ENCODE results near the gene CTNS. TPM values are rescaled to one million over a fixed set of nuclear protein-coding genes. Genes with fewer than 3 reads are reported as not detected.

CTNS gene
- total RNA-seq, 2 experiments from 2014 or later: 3.3 to 4.9 TPM

DNA sequence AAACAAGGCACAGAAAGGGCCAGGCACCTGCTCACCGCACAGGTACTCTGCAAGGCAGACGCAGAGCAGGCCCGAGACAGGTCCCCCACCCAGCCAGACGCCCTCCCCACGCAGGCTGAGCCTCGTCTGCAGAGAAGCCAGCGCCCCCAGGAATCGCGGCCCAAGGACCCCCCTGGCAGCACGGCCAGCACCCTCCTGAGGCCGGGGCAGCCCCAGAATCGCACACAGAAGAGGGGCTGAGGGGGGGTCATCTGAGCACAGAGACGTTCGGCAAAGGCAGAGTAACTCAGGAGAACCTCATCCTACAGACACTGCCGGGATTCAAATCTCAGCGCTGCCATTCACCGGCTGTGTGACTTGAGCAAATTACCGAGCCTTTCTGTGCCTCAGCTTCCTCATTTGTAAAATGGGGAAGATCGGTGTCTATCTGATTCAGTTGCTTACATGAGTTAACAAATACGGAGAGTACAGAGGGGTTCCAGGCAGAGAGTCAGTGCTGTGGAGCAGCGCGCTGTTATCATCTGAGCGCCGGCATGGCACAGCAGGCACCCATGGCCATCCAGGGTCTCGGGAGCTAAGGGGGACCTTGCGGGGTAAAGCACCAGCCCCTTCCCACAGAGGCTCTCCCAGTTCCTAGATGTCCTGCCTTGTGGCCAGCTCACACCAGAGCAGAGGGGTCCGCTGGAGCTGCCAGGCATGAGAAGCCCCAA lies 42.4 kb downstream of the CTNS start:
- POLR2A ChIA-PET: interaction anchor here (0.6 kb wide), 1 partner anchor 255 kb away, joined by 3 read pairs; no protein-coding TSS in a partner anchor
- Mint-ChIP-seq H3K36me3 (ENCODE audit: low read depth) (peaks cover 14% of the 10 kb centered on the region), H3K27me3 (no peaks in the 10 kb centered on the region), H3K4me1 (ENCODE audit: low read depth) (peaks cover 7% of the 10 kb centered on the region), H3K27ac (no peak overlapping the region), H3K4me3 (no peak overlapping the region), H3K9me3 (no peaks in the 10 kb centered on the region)
- Histone ChIP-seq H3K27ac (ENCODE audit: low read depth in 1 of 2, low read length in 2 of 2) (no peak overlapping the region), H3K9me3 (ENCODE audit: control insufficient read depth in 1 of 2, insufficient read depth in 1 of 2, low read length in 2 of 2) (no peaks in the 10 kb centered on the region), H3K36me3 (ENCODE audit: insufficient read depth, low read length) (peaks cover 18% of the 10 kb centered on the region), H3K4me3 (ENCODE audit: low read length) (no peak overlapping the region), H3K4me1 (ENCODE audit: insufficient read depth, low read length) (peaks cover 16% of the 10 kb centered on the region), H3K27me3 (ENCODE audit: control insufficient read depth in 1 of 2, insufficient read depth in 2 of 2, low read length in 2 of 2) (no peaks in the 10 kb centered on the region)
- DNase-seq (peak in 1 of 14 experiments; percentile 17), ATAC-seq (ENCODE audit: poor library complexity) (no peak)
- CTCF ChIA-PET: no interaction called here
- intact Hi-C loops (cut with DNase I, micrococcal nuclease): no loop called here
- TF ChIP-seq, protein P1, sequence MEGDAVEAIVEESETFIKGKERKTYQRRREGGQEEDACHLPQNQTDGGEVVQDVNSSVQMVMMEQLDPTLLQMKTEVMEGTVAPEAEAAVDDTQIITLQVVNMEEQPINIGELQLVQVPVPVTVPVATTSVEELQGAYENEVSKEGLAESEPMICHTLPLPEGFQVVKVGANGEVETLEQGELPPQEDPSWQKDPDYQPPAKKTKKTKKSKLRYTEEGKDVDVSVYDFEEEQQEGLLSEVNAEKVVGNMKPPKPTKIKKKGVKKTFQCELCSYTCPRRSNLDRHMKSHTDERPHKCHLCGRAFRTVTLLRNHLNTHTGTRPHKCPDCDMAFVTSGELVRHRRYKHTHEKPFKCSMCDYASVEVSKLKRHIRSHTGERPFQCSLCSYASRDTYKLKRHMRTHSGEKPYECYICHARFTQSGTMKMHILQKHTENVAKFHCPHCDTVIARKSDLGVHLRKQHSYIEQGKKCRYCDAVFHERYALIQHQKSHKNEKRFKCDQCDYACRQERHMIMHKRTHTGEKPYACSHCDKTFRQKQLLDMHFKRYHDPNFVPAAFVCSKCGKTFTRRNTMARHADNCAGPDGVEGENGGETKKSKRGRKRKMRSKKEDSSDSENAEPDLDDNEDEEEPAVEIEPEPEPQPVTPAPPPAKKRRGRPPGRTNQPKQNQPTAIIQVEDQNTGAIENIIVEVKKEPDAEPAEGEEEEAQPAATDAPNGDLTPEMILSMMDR (IDR thresholded peaks at IDR 0.05): no peak

DNA sequence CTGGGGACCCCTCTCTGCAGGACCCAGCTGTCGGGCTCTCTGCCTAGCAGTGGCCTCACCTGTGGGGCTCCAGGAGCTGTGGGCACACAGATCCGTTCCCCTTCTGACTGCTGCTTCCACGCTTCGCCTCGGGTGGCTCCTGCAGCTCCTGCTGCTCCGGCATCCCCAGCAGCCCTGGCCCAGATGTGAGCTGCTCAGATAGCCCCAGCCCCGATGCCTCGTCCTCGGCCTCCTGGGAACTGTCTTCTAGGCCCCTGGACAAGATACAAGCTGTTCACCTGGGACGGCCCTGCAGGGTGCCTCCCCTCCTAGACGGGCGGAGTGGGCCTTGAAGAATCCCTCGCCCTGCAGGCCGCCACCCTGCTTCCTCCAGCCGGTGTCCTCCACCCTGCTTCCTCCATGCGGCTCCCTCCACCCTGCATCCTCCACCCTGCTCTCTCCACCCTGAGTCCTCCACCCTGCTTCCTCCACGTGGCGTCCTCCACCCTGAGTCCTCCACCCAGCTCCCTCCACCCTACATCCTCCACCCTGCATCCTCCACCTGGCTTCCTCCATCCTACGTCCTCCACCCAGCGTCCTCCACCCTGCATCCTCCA lies 43.1 kb downstream of the CTNS start:
- no peak for ATAC-seq (ENCODE audit: poor library complexity)
- Histone ChIP-seq H3K4me1 (ENCODE audit: insufficient read depth, low read length) (peaks cover 16% of the 10 kb centered on the region), H3K27me3 (ENCODE audit: control insufficient read depth in 1 of 2, insufficient read depth in 2 of 2, low read length in 2 of 2) (no peaks in the 10 kb centered on the region), H3K4me3 (ENCODE audit: low read length) (no peak overlapping the region), H3K9me3 (ENCODE audit: control insufficient read depth in 1 of 2, insufficient read depth in 1 of 2, low read length in 2 of 2) (no peaks in the 10 kb centered on the region), H3K36me3 (ENCODE audit: insufficient read depth, low read length) (peaks cover 18% of the 10 kb centered on the region), H3K27ac (ENCODE audit: low read depth in 1 of 2, low read length in 2 of 2) (no peak overlapping the region)
- peak in 1 of 14 experiments; percentile 17 for DNase-seq
- ChIA-PET CTCF (no interaction called here), POLR2A (interaction anchor here (0.6 kb wide), 1 partner anchor 254 kb away, joined by 3 read pairs; no protein-coding TSS in a partner anchor)
- intact Hi-C loops (cut with DNase I, micrococcal nuclease): loop anchor here in 1 of 2 experiments (5.0 kb wide), 1 partner anchor 43 kb away; the partner anchor contains the start of gene HASPIN
- H3K4me3 Mint-ChIP-seq: no peak overlapping the region
- H3K27ac Mint-ChIP-seq: no peak overlapping the region
- H3K9me3 Mint-ChIP-seq: no peaks in the 10 kb centered on the region
- no peaks in the 10 kb centered on the region for H3K27me3 Mint-ChIP-seq
- TF ChIP-seq, protein P1 (IDR thresholded peaks at IDR 0.05): no peak
- peaks cover 7% of the 10 kb centered on the region for H3K4me1 Mint-ChIP-seq (ENCODE audit: low read depth)
- peaks cover 14% of the 10 kb centered on the region for H3K36me3 Mint-ChIP-seq (ENCODE audit: low read depth)

DNA sequence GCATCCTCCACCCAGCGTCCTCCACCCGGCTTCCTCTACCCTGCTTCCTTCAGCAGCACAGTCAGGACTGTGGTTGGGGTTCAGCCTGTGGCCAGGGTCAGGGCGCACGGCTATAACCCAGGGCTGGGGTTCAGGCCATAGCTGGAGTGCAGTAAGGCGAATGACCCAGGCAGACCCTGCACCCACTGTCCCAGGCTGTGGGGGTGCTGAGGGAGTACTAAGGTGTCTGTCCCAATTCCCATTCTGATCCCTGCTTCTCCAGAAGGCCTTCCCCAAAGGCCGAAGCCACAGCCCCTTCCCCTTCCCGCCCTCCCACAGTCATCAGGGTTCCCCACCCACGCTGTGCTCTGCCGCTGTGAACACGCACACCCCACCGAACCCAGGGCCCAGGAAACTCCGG lies 44.5 kb downstream of the CTNS start:
- no peaks in the 10 kb centered on the region for H3K27me3 Mint-ChIP-seq
- CTCF ChIA-PET: no interaction called here
- Histone ChIP-seq H3K4me3 (ENCODE audit: low read length) (no peak overlapping the region), H3K27ac (ENCODE audit: low read depth in 1 of 2, low read length in 2 of 2) (no peak overlapping the region), H3K36me3 (ENCODE audit: insufficient read depth, low read length) (peaks cover 22% of the 10 kb centered on the region), H3K9me3 (ENCODE audit: control insufficient read depth in 1 of 2, insufficient read depth in 1 of 2, low read length in 2 of 2) (no peaks in the 10 kb centered on the region), H3K4me1 (ENCODE audit: insufficient read depth, low read length) (peaks cover 16% of the 10 kb centered on the region), H3K27me3 (ENCODE audit: control insufficient read depth in 1 of 2, insufficient read depth in 2 of 2, low read length in 2 of 2) (no peaks in the 10 kb centered on the region)
- no peak overlapping the region for H3K4me3 Mint-ChIP-seq
- TF ChIP-seq, protein P1 (IDR thresholded peaks at IDR 0.05): no peak
- POLR2A ChIA-PET: no interaction called here
- ATAC-seq (ENCODE audit: poor library complexity) (no peak), DNase-seq (no peak)
- no peak overlapping the region for H3K27ac Mint-ChIP-seq
- peaks cover 7% of the 10 kb centered on the region for H3K4me1 Mint-ChIP-seq (ENCODE audit: low read depth)
- intact Hi-C loops (cut with DNase I, micrococcal nuclease): loop anchor here in 1 of 2 experiments (5.0 kb wide), 1 partner anchor 41 kb away; the partner anchor contains the start of gene HASPIN
- H3K36me3 Mint-ChIP-seq (ENCODE audit: low read depth): peaks cover 14% of the 10 kb centered on the region
- H3K9me3 Mint-ChIP-seq: no peaks in the 10 kb centered on the region
